ENCODE data around the gene POLR2E.

GRCh38 chr19:1073063-1073955 is 21.9 kb downstream of the POLR2E start:
- no peak for TF ChIP-seq CTCF (IDR thresholded peaks at IDR 0.05)
- no peak for TF ChIP-seq EP300 (IDR thresholded peaks at IDR 0.05)
- TF ChIP-seq POLR2A (IDR thresholded peaks at IDR 0.05), result no peak
- no peak for TF ChIP-seq POLR2AphosphoS5 (IDR thresholded peaks at IDR 0.05)
